Chondrocyte (in vitro differentiated cells): ENCODE data around the gene MSI1. TPM values are rescaled to one million over a fixed set of nuclear protein-coding genes. Genes with fewer than 3 reads are reported as not detected.
"Not testable (repeated sequence)": the region's sequence is repeated elsewhere in the genome, so short reads cannot be mapped to it uniquely, and the experiment has no call there.

ENCODE experiments used
- DNase-seq: peaks from one replicate; pipeline ENCODE4 v3.0.0; 2021; ENCODE audit warnings: mixed read lengths, low spot score
- H3K27ac Mint-ChIP-seq: one replicate; pipeline ENCODE4 v1.8.0; 2021; ENCODE audit warnings: mild to moderate bottlenecking, moderate library complexity, mixed read lengths; ENCODE audit not compliant: unreplicated experiment
- H3K27me3 Mint-ChIP-seq: 2 replicates; pipeline ENCODE4 v1.8.0; 2021; ENCODE audit warnings: low read depth, mixed read lengths
- H3K36me3 Mint-ChIP-seq: 2 replicates; pipeline ENCODE4 v1.8.0; 2021; ENCODE audit warnings: low read depth, mixed read lengths
- H3K4me1 Mint-ChIP-seq: 2 replicates; pipeline ENCODE4 v1.8.0; 2021; ENCODE audit warnings: low read depth, mild to moderate bottlenecking, mixed read lengths
- H3K4me3 Mint-ChIP-seq: one replicate; pipeline ENCODE4 v1.8.0; 2021; ENCODE audit warnings: mild to moderate bottlenecking, moderate library complexity, mixed read lengths; ENCODE audit not compliant: unreplicated experiment
- H3K9me3 Mint-ChIP-seq: 2 replicates; pipeline ENCODE4 v1.8.0; 2021; ENCODE audit warnings: low read depth, mixed read lengths
- total RNA-seq: library from RNA; stranded (reverse); gene quantifications from 3 replicates; pipeline ENCODE4 v1.2.1, GENCODE V29; 2021
- TF ChIP-seq, protein P1 (sequence below): fragments of 200-600 bp; sonication (generic); IDR thresholded peaks from 2 replicates; pipeline ENCODE4 v1.5.0; 2021; ENCODE audit warnings: antibody characterized with exemption, mild to moderate bottlenecking, moderate library complexity

Gene MSI1
- total RNA-seq, 1 donor from 2014 or later: 2.5 TPM

DNA sequence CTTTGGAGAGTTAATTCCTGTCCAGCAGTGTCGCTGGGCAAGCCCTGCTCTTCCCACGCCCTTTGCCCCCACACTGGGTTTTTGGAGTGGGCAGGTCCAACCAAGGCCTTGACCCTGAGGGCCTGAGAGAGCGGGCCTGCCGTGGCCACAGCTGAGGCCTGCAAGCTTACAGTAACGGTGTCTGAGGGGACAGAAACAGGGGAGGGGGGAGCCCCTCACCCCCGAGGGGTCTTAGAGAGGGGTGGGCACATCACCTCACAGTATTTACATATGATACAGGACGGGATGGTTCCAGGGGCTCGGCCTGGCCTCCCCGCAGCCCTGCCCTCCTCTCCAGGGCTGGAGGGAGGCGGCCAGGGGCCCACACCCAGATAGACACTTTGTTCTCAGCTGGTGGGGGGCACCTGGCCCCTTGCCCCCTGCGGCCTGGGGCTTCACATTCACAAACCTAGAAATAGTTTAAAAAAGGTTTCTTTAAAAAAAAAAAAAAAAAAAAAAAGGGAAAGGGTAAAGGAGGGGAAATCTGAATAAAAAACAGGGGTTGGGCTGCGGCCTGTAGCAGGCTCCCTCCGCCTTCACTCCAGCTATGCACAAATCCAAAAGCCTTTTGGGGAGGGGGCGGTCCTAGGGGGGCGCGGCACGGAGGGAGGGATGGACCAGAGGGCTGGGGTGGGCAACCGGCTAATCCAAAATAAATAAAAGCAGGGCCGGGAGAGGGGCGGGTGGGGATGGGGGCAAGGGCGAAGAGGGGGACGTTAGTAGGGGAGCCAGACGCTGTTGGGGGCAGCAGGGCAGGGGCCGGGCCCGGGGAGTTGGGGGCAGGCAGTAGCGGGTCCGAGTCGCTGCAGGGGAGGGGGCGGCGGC is 26.6 kb downstream of the MSI1 start:
- peaks cover 1% of the 10 kb centered on the region for H3K27me3 Mint-ChIP-seq
- H3K36me3 Mint-ChIP-seq: no peaks in the 10 kb centered on the region

GRCh38 chr12:120339256-120339655 is 29.7 kb downstream of the MSI1 start:
- Mint-ChIP-seq H3K27me3 (peaks cover 1% of the 10 kb centered on the region), H3K4me3 (no peak overlapping the region), H3K36me3 (peaks cover 3% of the 10 kb centered on the region), H3K9me3 (peaks cover 9% of the 10 kb centered on the region), H3K27ac (no peak overlapping the region), H3K4me1 (peaks cover 4% of the 10 kb centered on the region)
- TF ChIP-seq, protein P1, sequence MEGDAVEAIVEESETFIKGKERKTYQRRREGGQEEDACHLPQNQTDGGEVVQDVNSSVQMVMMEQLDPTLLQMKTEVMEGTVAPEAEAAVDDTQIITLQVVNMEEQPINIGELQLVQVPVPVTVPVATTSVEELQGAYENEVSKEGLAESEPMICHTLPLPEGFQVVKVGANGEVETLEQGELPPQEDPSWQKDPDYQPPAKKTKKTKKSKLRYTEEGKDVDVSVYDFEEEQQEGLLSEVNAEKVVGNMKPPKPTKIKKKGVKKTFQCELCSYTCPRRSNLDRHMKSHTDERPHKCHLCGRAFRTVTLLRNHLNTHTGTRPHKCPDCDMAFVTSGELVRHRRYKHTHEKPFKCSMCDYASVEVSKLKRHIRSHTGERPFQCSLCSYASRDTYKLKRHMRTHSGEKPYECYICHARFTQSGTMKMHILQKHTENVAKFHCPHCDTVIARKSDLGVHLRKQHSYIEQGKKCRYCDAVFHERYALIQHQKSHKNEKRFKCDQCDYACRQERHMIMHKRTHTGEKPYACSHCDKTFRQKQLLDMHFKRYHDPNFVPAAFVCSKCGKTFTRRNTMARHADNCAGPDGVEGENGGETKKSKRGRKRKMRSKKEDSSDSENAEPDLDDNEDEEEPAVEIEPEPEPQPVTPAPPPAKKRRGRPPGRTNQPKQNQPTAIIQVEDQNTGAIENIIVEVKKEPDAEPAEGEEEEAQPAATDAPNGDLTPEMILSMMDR: no peak
- no peak for DNase-seq

More for the DNA sequence above, 26.6 kb downstream of the MSI1 start:
- no peak for DNase-seq
- no peak overlapping the region for H3K4me3 Mint-ChIP-seq
- TF ChIP-seq, protein P1: no peak
- peaks cover 7% of the 10 kb centered on the region for H3K9me3 Mint-ChIP-seq
- H3K4me1 Mint-ChIP-seq: no peaks in the 10 kb centered on the region
- no peak overlapping the region for H3K27ac Mint-ChIP-seq

DNA sequence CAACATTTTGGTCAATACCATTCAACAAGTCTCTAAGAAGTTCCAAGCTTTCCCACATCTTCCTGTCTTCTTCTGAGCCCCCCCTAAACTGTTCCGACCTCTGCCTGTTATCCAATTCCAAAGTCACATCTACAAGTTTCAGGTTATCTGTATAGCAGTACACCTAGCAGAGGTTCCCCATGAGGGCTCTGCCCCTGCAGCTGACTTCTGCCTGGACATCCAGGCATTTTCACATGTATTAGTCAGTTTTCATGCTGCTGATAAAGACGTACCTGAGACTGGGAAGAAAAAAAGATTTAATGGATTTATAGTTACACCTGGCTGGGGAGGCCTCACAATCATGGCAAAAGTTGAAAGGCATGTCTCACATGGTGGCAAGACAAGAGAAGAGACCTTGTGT is 31.2 kb downstream of the MSI1 start:
- TF ChIP-seq, protein P1: no peak
- Mint-ChIP-seq H3K36me3 (peaks cover 3% of the 10 kb centered on the region), H3K4me1 (peaks cover 4% of the 10 kb centered on the region), H3K4me3 (no peak overlapping the region), H3K9me3 (peaks cover 9% of the 10 kb centered on the region), H3K27me3 (peaks cover 1% of the 10 kb centered on the region), H3K27ac (no peak overlapping the region)
- no peak for DNase-seq

GRCh38 chr12:120336392-120336791 is 32.6 kb downstream of the MSI1 start:
- H3K27ac Mint-ChIP-seq, H3K9me3 Mint-ChIP-seq, DNase-seq: not testable (repeated sequence)

GRCh38 chr12:120335447-120335846 is 33.5 kb downstream of the MSI1 start:
- H3K36me3 Mint-ChIP-seq, DNase-seq: not testable (repeated sequence)

More at GRCh38 chr12:120336392-120336791, 32.6 kb downstream of the MSI1 start:
- not testable (repeated sequence) for H3K36me3 Mint-ChIP-seq, H3K27me3 Mint-ChIP-seq, H3K4me3 Mint-ChIP-seq, H3K4me1 Mint-ChIP-seq

More at GRCh38 chr12:120335447-120335846, 33.5 kb downstream of the MSI1 start:
- TF ChIP-seq, protein P1: peak; percentile 84
- H3K4me1 Mint-ChIP-seq, H3K27me3 Mint-ChIP-seq, H3K9me3 Mint-ChIP-seq, H3K27ac Mint-ChIP-seq, H3K4me3 Mint-ChIP-seq: not testable (repeated sequence)
